H1 (cell line): ENCODE measurements around the gene KLF16. TPM values are rescaled to one million over a fixed set of nuclear protein-coding genes. Genes with fewer than 3 reads are reported as not detected.

Experiments
- CTCF ChIA-PET: fragments of 300-600 bp; sonication (Branson Sonifier 250); formaldehyde crosslinking; loops from one replicate; lab custom pipeline; 2021; ENCODE audit not compliant: partially characterized antibody; lab: Charles Lee
- POLR2A ChIA-PET: fragments of 300-600 bp; sonication (Branson Sonifier 250); formaldehyde crosslinking; loops from one replicate; lab custom pipeline; 2021; ENCODE audit warnings: inconsistent platforms; ENCODE audit not compliant: partially characterized antibody; lab: Charles Lee
- DNase-seq, 2 experiments: peaks; one replicate each; pipeline versions ENCODE4 v3.0.0 to v3.0.0-alpha.2; 2010 to 2022; ENCODE audit warnings: low spot score in 2 of 2, low read depth in 1 of 2, mixed read lengths in 1 of 2
- FAIRE-seq: peaks from 2 replicates; lab custom pipeline; 2011; peaks lifted over from hg19 to GRCh38; lab: Jason Lieb, UNC
- H2AFZ ChIP-seq: 2 replicates; pipeline ENCODE4 v1.8.1; 2012; ENCODE audit warnings: low read length, inconsistent platforms
- H2AK5ac ChIP-seq: 2 replicates; pipeline ENCODE4 v1.6.1; 2013; ENCODE audit warnings: low read depth, low read length
- H2BK120ac ChIP-seq: replicated peaks from 2 replicates; pipeline ENCODE3; 2013; ENCODE audit warnings: low read depth, low read length, inconsistent platforms
- H2BK12ac ChIP-seq: 2 replicates; pipeline ENCODE4 v1.6.1; 2013; ENCODE audit warnings: low read depth, low read length
- H2BK15ac ChIP-seq: 2 replicates; pipeline ENCODE4 v1.6.1; 2013; ENCODE audit warnings: low read length
- H2BK20ac ChIP-seq: 2 replicates; pipeline ENCODE4 v1.6.1; 2013; ENCODE audit warnings: low read length
- H2BK5ac ChIP-seq: 2 replicates; pipeline ENCODE4 v1.6.1; 2013; ENCODE audit warnings: low read depth, low read length
- H3K14ac ChIP-seq: 2 replicates; pipeline ENCODE4 v1.6.1; 2013; ENCODE audit warnings: inconsistent platforms; ENCODE audit not compliant: insufficient read length
- H3K18ac ChIP-seq: 2 replicates; pipeline ENCODE4 v1.6.1; 2013; ENCODE audit warnings: low read length; ENCODE audit errors: extremely low read depth
- H3K23ac ChIP-seq: 2 replicates; pipeline ENCODE4 v1.6.1; 2013; ENCODE audit warnings: inconsistent platforms; ENCODE audit not compliant: insufficient read length
- H3K23me2 ChIP-seq: 2 replicates; pipeline ENCODE4 v1.6.1; 2013; ENCODE audit warnings: low read depth, low read length
- H3K27ac ChIP-seq: 2 replicates; pipeline ENCODE4 v1.6.1; 2011; ENCODE audit warnings: low read depth, low read length, inconsistent platforms
- H3K27me3 ChIP-seq, 4 experiments: replicated peaks in 1 of 4; 1 replicate in 1 of 4; 2 replicates in 3 of 4; pipeline versions ENCODE4 v1.6.1 to v1.8.1; 2011 to 2013; ENCODE audit warnings: low read length in 3 of 4, mild to moderate bottlenecking in 3 of 4, inconsistent platforms in 2 of 4, mixed read lengths in 2 of 4, moderate library complexity in 1 of 4; ENCODE audit not compliant: control insufficient read depth in 3 of 4, insufficient read depth in 3 of 4; ENCODE audit errors: extremely low read depth in 1 of 4
- H3K36me3 ChIP-seq, 4 experiments: 2 replicates each; pipeline versions ENCODE4 v1.6.1 to v1.8.1; 2011 to 2013; ENCODE audit warnings: mild to moderate bottlenecking in 4 of 4, low read length in 3 of 4, moderate library complexity in 2 of 4, control low read depth in 1 of 4, inconsistent platforms in 1 of 4; ENCODE audit not compliant: insufficient read depth in 4 of 4, control insufficient read depth in 2 of 4
- H3K4ac ChIP-seq: replicated peaks from 2 replicates; pipeline ENCODE3; 2013; ENCODE audit warnings: low read length, low read depth, mixed read lengths, inconsistent platforms; ENCODE audit not compliant: insufficient read length
- H3K4me1 ChIP-seq, 4 experiments: replicated peaks in 1 of 4; 1 replicate in 1 of 4; 2 replicates in 3 of 4; pipeline versions ENCODE4 v1.6.1 to v1.8.1; 2011 to 2013; ENCODE audit warnings: low read length in 3 of 4, inconsistent platforms in 2 of 4, mixed read lengths in 1 of 4; ENCODE audit not compliant: insufficient read depth in 4 of 4, control insufficient read depth in 3 of 4
- H3K4me2 ChIP-seq, 2 experiments: 2 replicates each; pipeline versions ENCODE4 v1.6.1 to v1.8.1; 2011 to 2013; ENCODE audit warnings: low read depth in 2 of 2, low read length in 2 of 2, control low read depth in 1 of 2, inconsistent platforms in 1 of 2, mild to moderate bottlenecking in 1 of 2; ENCODE audit not compliant: insufficient read depth in 1 of 2
- H3K4me3 ChIP-seq, 4 experiments: fragments of 200-600, 300-600 bp in 1 of 4; sonication (generic), shearing (Covaris generic), sonication (Bioruptor Twin) in 1 of 4; 2 replicates each; pipeline versions ENCODE4 v1.5.1 to v1.8.1; 2011 to 2016; ENCODE audit warnings: low read length in 4 of 4, low read depth in 3 of 4, control low read depth in 2 of 4, inconsistent platforms in 2 of 4, mild to moderate bottlenecking in 2 of 4, mixed read lengths in 1 of 4, moderate library complexity in 1 of 4; ENCODE audit not compliant: insufficient read depth in 2 of 4; ENCODE audit errors: extremely low read depth in 1 of 4
- H3K56ac ChIP-seq: replicated peaks from 2 replicates; pipeline ENCODE3; 2013; ENCODE audit warnings: low read depth, mild to moderate bottlenecking, mixed read lengths, low read length, inconsistent platforms; ENCODE audit not compliant: insufficient read length
- H3K79me1 ChIP-seq: 2 replicates; pipeline ENCODE4 v1.6.1; 2013; ENCODE audit warnings: low read depth, low read length, control low read depth
- H3K79me2 ChIP-seq, 2 experiments: 2 replicates each; pipeline versions ENCODE4 v1.6.1 to v1.8.1; 2012 to 2013; ENCODE audit warnings: low read length in 2 of 2, mild to moderate bottlenecking in 2 of 2, inconsistent platforms in 1 of 2; ENCODE audit not compliant: insufficient read depth in 2 of 2, control insufficient read depth in 1 of 2
- H3K9ac ChIP-seq, 4 experiments: replicated peaks in 1 of 4; 1 replicate in 1 of 4; 2 replicates in 3 of 4; pipeline versions ENCODE4 v1.6.1 to v1.8.1; 2011 to 2013; ENCODE audit warnings: low read depth in 3 of 4, low read length in 3 of 4, control low read depth in 2 of 4, mild to moderate bottlenecking in 2 of 4, moderate library complexity in 2 of 4, inconsistent platforms in 1 of 4; ENCODE audit errors: extremely low read depth in 1 of 4
- H3K9me3 ChIP-seq, 2 experiments: 2 replicates each; pipeline versions ENCODE4 v1.6.1 to v1.8.1; 2012 to 2013; ENCODE audit warnings: mild to moderate bottlenecking in 2 of 2, moderate library complexity in 2 of 2, control low read depth in 1 of 2, inconsistent platforms in 1 of 2, low read depth in 1 of 2, low read length in 1 of 2, mixed read lengths in 1 of 2; ENCODE audit not compliant: insufficient read depth in 2 of 2
- H4K20me1 ChIP-seq, 2 experiments: replicated peaks in 1 of 2; 2 replicates each; pipeline versions ENCODE3 to v1.8.1; 2011 to 2013; ENCODE audit warnings: inconsistent platforms in 2 of 2, low read length in 2 of 2, mild to moderate bottlenecking in 1 of 2; ENCODE audit not compliant: insufficient read depth in 2 of 2, control insufficient read depth in 1 of 2
- H4K5ac ChIP-seq: 2 replicates; pipeline ENCODE4 v1.6.1; 2013; ENCODE audit warnings: low read length, low read depth, mixed read lengths, inconsistent platforms; ENCODE audit not compliant: insufficient read length
- H4K8ac ChIP-seq: 2 replicates; pipeline ENCODE4 v1.8.0; 2013; ENCODE audit warnings: mild to moderate bottlenecking, moderate library complexity, low read length, inconsistent platforms; ENCODE audit not compliant: insufficient read depth; ENCODE audit errors: extremely low read depth
- H4K91ac ChIP-seq: replicated peaks from 2 replicates; pipeline ENCODE3; 2013; ENCODE audit warnings: low read length, mixed read lengths, inconsistent platforms; ENCODE audit not compliant: insufficient read length
- CEBPB ChIP-seq: IDR thresholded peaks from 2 replicates; pipeline ENCODE4 v1.6.1; 2012; ENCODE audit warnings: low read depth, low read length
- JUN ChIP-seq: IDR thresholded peaks from 2 replicates; pipeline ENCODE4 v1.6.1; 2011; ENCODE audit warnings: low read depth, mild to moderate bottlenecking, improper control_type of control experiment, low read length
- KDM1A ChIP-seq: fragments of 200-600, 300-600 bp; sonication (generic); IDR thresholded peaks from 2 replicates; pipeline ENCODE4 v1.7.1; 2016; ENCODE audit warnings: mild to moderate bottlenecking, low read length, borderline replicate concordance
- KDM5A ChIP-seq: fragments of 200-600 bp; IDR thresholded peaks from 2 replicates; pipeline ENCODE4 v1.7.1; 2012; ENCODE audit warnings: mild to moderate bottlenecking, low read length, inconsistent platforms, mixed read lengths
- RAD21 ChIP-seq, 2 experiments: IDR thresholded peaks in 1 of 2; conservative IDR thresholded peaks in 1 of 2; 2 replicates each; pipeline ENCODE4 v1.6.1; 2011; ENCODE audit warnings: low read depth in 2 of 2, low read length in 2 of 2, improper control_type of control experiment in 1 of 2, inconsistent platforms in 1 of 2, mild to moderate bottlenecking in 1 of 2, moderate library complexity in 1 of 2
- WGBS, 2 experiments: shearing (Covaris generic) in 1 of 2; methylation state at CpG; one replicate each; pipeline versions ENCODE4 v1.1.6 to v1.1.7; 2013 to 2015; ENCODE audit warnings: low lambda C conversion rate in 2 of 2, mixed read lengths in 2 of 2, inconsistent platforms in 1 of 2, low coverage in 1 of 2, missing lambda C conversion rate in 1 of 2; ENCODE audit not compliant: insufficient replicate concordance in 2 of 2, insufficient coverage in 1 of 2, insufficient read length in 1 of 2; ENCODE audit errors: extremely low coverage in 1 of 2, missing lambda C conversion rate in 1 of 2; 5-methylcytosine and 5-hydroxymethylcytosine counted together
- polyA plus RNA-seq, 7 experiments: library from polyadenylated mRNA; depleted of rRNA in 3 of 7; stranded (reverse) in 5 of 7; unstranded in 2 of 7; fragments of >200 nt in 5 of 7; fragments of 200-250 nt in 2 of 7; gene quantifications; 1 replicate in 5 of 7; 2 replicates in 1 of 7; 4 replicates in 1 of 7; pipeline versions ENCODE4 v1.2.1 to v1.2.3, GENCODE V29; 2011 to 2013; ENCODE audit warnings: missing spikeins in 2 of 7, mixed read lengths in 2 of 7
- total RNA-seq: library from RNA; stranded (reverse); fragmentation: NEBNext Ultra II Directional; extraction: Animal tissue kit (Norgen Biotek cat#: 25700); gene quantifications from 2 replicates; pipeline ENCODE4 v1.2.1, GENCODE V29; 2021

KLF16 gene
- total and polyA plus RNA-seq, 2 of the 8 experiments (the other 6 are each of a cell fraction or from before 2014, with no cell fraction given): 14.3 to 45.9 TPM

GRCh38 chr19:1844513-1845124 is 18.8 kb downstream of the KLF16 start:
- Histone ChIP-seq H3K36me3 (no peaks in the 10 kb centered on the region), H3K4me3 (no peak overlapping the region), H3K56ac (no peak overlapping the region), H4K91ac (no peak overlapping the region), H3K9me3 (no peaks in the 10 kb centered on the region), H3K4me1 (peaks cover 0 to 10% (median 7%) of the 10 kb centered on the region in 4 experiments; a peak in 6 of 7 replicates), H3K27ac (no peak overlapping the region), H3K23me2 (peaks cover 3% of the 10 kb centered on the region; the same call in 1 of the 2 replicates), H2BK5ac (no peak overlapping the region), H2BK15ac (no peak overlapping the region), H3K23ac (no peak overlapping the region), H3K27me3 (no peaks in the 10 kb centered on the region), H2BK20ac (no peak overlapping the region), H2BK120ac (no peak overlapping the region), H4K8ac (no peak overlapping the region; the same call in 1 of the 2 replicates), H2AK5ac (no peak overlapping the region), H3K14ac (no peak overlapping the region), H3K4me2 (no peak overlapping the region), H3K9ac (no peak overlapping the region), H3K79me2 (peaks cover 23 to 82% of the 10 kb centered on the region in 2 experiments), H2AFZ (no peak overlapping the region), H4K20me1 (peaks cover 23 to 38% of the 10 kb centered on the region in 2 experiments), H3K4ac (no peak overlapping the region), H3K18ac (no peak overlapping the region), H4K5ac (no peak overlapping the region), H3K79me1 (peaks cover 33% of the 10 kb centered on the region), H2BK12ac (no peak overlapping the region)
- whole genome bisulfite sequencing, 2 experiments: 97% methylated on average over 17 of the region's 19 CpGs; no CpG with 5 or more reads in 1 of the 2 experiments
- TF ChIP-seq KDM5A (no peak), CEBPB (no peak), RAD21 (IDR thresholded peaks at IDR 0.05 in 1 of 2, conservative IDR thresholded peaks at IDR 0.05 in 1 of 2; ENCODE audit: low read depth in 2 of 2, low read length in 2 of 2) (no peak), KDM1A (no peak), JUN (no peak)
- DNase-seq (no peak), FAIRE-seq (no peak)
- CTCF ChIA-PET: interaction anchor here (2.1 to 14.9 kb wide), 2 partner anchors 14 to 19 kb away, joined by 8 to 228 read pairs; no protein-coding TSS in a partner anchor
- POLR2A ChIA-PET: interaction anchor here (0.5 to 1.4 kb wide), 5 partner anchors 9 to 209 kb away, joined by 3 read pairs; no protein-coding TSS in a partner anchor
